DND-41 (cell line): ENCODE measurements around the gene IQSEC1.

Source experiments
- ATAC-seq: fragments of 200-7000 bp; cut with Tn5 transposase; 3 replicates; pipeline ENCODE4 v1.9.1; 2021; ENCODE audit warnings: low read depth; ENCODE audit not compliant: insufficient read depth
- DNase-seq: peaks from one replicate; pipeline ENCODE4 v3.0.0-alpha.2; 2020
- H2AFZ ChIP-seq: 2 replicates; pipeline ENCODE4 v1.6.0; 2012; ENCODE audit warnings: low read depth, low read length
- H3K27ac ChIP-seq: 2 replicates; pipeline ENCODE4 v1.5.1; 2012; ENCODE audit warnings: low read length, inconsistent platforms
- H3K27me3 ChIP-seq: fragments of 200-600 bp; sonication (generic); 2 replicates; pipeline ENCODE4 v1.6.0; 2012; ENCODE audit warnings: low read length, mild to moderate bottlenecking, inconsistent platforms; ENCODE audit not compliant: insufficient read depth, poor library complexity
- H3K36me3 ChIP-seq: 2 replicates; pipeline ENCODE4 v1.5.1; 2012; ENCODE audit warnings: low read length, inconsistent platforms; ENCODE audit not compliant: insufficient read depth
- H3K4me1 ChIP-seq: 2 replicates; pipeline ENCODE4 v1.5.1; 2012; ENCODE audit warnings: mild to moderate bottlenecking, low read length; ENCODE audit not compliant: insufficient read depth
- H3K4me2 ChIP-seq: 2 replicates; pipeline ENCODE4 v1.6.0; 2012; ENCODE audit warnings: mild to moderate bottlenecking, moderate library complexity, low read length, inconsistent platforms; ENCODE audit not compliant: insufficient read depth
- H3K4me3 ChIP-seq, 2 experiments: fragments of 200-600 bp in 1 of 2; shearing (Covaris generic) in 1 of 2; 2 replicates each; pipeline ENCODE4 v1.5.1; 2012 to 2016; ENCODE audit warnings: inconsistent platforms in 2 of 2, low read length in 2 of 2, mild to moderate bottlenecking in 2 of 2, low read depth in 1 of 2, moderate library complexity in 1 of 2
- H3K79me2 ChIP-seq: 2 replicates; pipeline ENCODE4 v1.6.0; 2012; ENCODE audit warnings: low read length, inconsistent platforms; ENCODE audit not compliant: insufficient read depth
- H3K9ac ChIP-seq: 2 replicates; pipeline ENCODE4 v1.6.0; 2012; ENCODE audit warnings: low read depth, mild to moderate bottlenecking, inconsistent platforms, low read length, moderate library complexity
- H3K9me3 ChIP-seq: 2 replicates; pipeline ENCODE4 v1.5.1; 2012; ENCODE audit warnings: low read length, moderate library complexity, mild to moderate bottlenecking, inconsistent platforms; ENCODE audit not compliant: insufficient read depth, severe bottlenecking
- H4K20me1 ChIP-seq: 2 replicates; pipeline ENCODE4 v1.6.0; 2012; ENCODE audit warnings: low read length; ENCODE audit not compliant: insufficient read depth
- CTCF ChIP-seq: IDR thresholded peaks from 2 replicates; pipeline ENCODE4 v1.5.1; 2012; ENCODE audit warnings: borderline replicate concordance, low read length, moderate library complexity, mild to moderate bottlenecking; ENCODE audit not compliant: poor library complexity, severe bottlenecking; ENCODE audit errors: extremely low read depth
- EZH2 ChIP-seq: IDR thresholded peaks from 3 replicates; pipeline ENCODE4 v1.6.1; 2012; ENCODE audit warnings: borderline replicate concordance, low read depth, mild to moderate bottlenecking, moderate library complexity, low read length, inconsistent platforms; ENCODE audit not compliant: severe bottlenecking

The IQSEC1 gene

GRCh38 chr3:12990306-12990705 is 82.9 kb downstream of the IQSEC1 start:
- ATAC-seq (no peak), DNase-seq (no peak)
- Histone ChIP-seq H4K20me1 (0 out of 2 replicates have a peak, but pooled peaks cover 2% of the 10 kb centered on the region), H3K36me3 (no peaks in the 10 kb centered on the region; the same call in 1 of the 2 replicates), H3K27me3 (no peaks in the 10 kb centered on the region), H3K79me2 (no peaks in the 10 kb centered on the region), H3K9me3 (no peaks in the 10 kb centered on the region), H3K4me2 (no peak overlapping the region), H3K4me3 (no peak overlapping the region), H2AFZ (no peak overlapping the region), H3K9ac (no peak overlapping the region), H3K27ac (no peak overlapping the region), H3K4me1 (peaks cover 20% of the 10 kb centered on the region)
- no peak for TF ChIP-seq CTCF
- no peak for TF ChIP-seq EZH2

- H3K4me2 ChIP-seq: no peak overlapping the region
- TF ChIP-seq CTCF: no peak
- TF ChIP-seq EZH2: no peak
- no peak for ATAC-seq
- no peaks in the 10 kb centered on the region for H3K36me3 ChIP-seq
- H3K27ac ChIP-seq: no peak overlapping the region
- H3K9ac ChIP-seq: no peak overlapping the region
- no peaks in the 10 kb centered on the region for H3K27me3 ChIP-seq
- H3K4me1 ChIP-seq: peaks cover 10% of the 10 kb centered on the region
- 0 out of 2 replicates have a peak, but pooled peaks cover 2% of the 10 kb centered on the region for H4K20me1 ChIP-seq
- H3K79me2 ChIP-seq: no peaks in the 10 kb centered on the region
- no peak overlapping the region for H3K4me3 ChIP-seq
- no peak overlapping the region for H2AFZ ChIP-seq
- H3K9me3 ChIP-seq: no peaks in the 10 kb centered on the region
- DNase-seq: no peak
Observed at GRCh38 chr3:12988728-12989454, 84.3 kb downstream of the IQSEC1 start.

GRCh38 chr3:12987602-12988001 is 85.6 kb downstream of the IQSEC1 start:
- H3K79me2 ChIP-seq: no peaks in the 10 kb centered on the region
- peaks cover 15% of the 10 kb centered on the region for H3K4me1 ChIP-seq
- ATAC-seq (no peak), DNase-seq (no peak)
- TF ChIP-seq EZH2 (no peak), CTCF (no peak)
- no peak overlapping the region for H3K4me3 ChIP-seq
- no peaks in the 10 kb centered on the region for H3K36me3 ChIP-seq
- H3K9me3 ChIP-seq: no peaks in the 10 kb centered on the region
- no peak overlapping the region for H2AFZ ChIP-seq
- H3K4me2 ChIP-seq: no peak overlapping the region
- H3K27ac ChIP-seq: no peak overlapping the region
- no peak overlapping the region for H3K9ac ChIP-seq
- peaks cover 2% of the 10 kb centered on the region; the same call in 1 of the 2 replicates for H4K20me1 ChIP-seq
- H3K27me3 ChIP-seq: no peaks in the 10 kb centered on the region
